GM19238 (cell line): ENCODE results near the gene DOK3.

Experiments used
- DNase-seq: peaks from one replicate; pipeline ENCODE4 v3.0.0; 2011; ENCODE audit warnings: low spot score; ENCODE audit not compliant: insufficient read length

The DOK3 gene

GRCh38 chr5:177513500-177513899 is 3.9 kb upstream of the DOK3 start:
- DNase-seq: no peak

DNA sequence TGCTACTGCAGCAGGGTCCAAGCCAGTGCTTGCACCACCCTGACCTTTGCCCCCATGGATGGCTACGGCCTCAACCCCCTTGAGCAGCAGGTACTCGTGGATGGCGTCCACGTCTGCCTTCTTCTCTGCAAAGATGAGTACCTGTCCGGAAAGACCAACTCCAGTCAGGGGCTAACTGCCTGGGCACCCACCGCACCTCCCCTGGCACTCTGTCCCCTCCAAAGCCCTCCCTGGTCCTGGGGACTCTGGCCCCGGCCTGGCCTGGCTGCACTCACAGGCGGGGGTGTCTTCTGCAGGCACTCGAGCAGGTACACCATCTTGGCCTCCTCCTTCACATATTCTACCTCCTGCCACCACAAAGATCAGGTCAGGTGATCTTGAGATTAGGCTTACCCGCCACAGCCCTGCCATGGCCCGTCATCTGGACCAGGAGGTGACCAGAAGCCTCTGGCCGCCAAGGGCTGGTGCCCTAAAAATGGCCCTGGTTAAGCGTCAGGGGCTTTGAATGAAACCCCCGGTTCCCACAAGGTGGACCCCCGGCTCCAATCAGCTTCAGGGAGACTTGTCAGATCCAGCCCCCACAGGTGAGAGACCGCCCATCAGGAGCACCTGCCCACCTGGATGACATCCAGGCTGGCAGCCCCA is 3.2 kb upstream of the DOK3 start:
- no peak for DNase-seq

- no peak for DNase-seq
Observed at GRCh38 chr5:177511796-177512675, 2.4 kb upstream of the DOK3 start.

- DNase-seq: no peak
Observed at GRCh38 chr5:177511181-177511580, 1.6 kb upstream of the DOK3 start.

DNA sequence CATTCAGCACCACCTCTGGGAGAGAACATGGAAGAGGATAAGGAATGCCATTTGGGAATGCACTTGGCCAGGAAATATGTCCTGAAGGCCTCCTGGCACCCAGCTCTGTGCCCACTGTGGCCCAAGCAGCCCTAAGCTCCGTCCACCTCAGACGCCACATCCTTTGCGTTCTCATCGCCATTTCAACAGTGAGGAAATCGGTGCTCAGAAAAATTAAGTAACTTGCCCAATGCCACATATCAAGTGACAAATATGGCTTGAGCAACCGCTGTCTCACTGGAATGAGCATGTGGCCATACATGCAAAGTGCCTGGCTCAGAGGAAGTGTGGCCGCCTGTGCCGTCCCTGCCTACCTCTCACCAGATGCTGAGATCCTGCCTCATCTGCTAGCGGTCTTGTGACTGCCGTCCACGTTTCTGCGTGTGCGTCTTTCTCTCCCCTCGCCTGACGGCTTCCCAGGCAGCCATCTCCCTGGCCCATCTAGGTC is 984 bp upstream of the DOK3 start:
- no peak for DNase-seq

- DNase-seq: no peak
Observed at GRCh38 chr5:177509991-177510566, 453 bp upstream of the DOK3 start.

DNA sequence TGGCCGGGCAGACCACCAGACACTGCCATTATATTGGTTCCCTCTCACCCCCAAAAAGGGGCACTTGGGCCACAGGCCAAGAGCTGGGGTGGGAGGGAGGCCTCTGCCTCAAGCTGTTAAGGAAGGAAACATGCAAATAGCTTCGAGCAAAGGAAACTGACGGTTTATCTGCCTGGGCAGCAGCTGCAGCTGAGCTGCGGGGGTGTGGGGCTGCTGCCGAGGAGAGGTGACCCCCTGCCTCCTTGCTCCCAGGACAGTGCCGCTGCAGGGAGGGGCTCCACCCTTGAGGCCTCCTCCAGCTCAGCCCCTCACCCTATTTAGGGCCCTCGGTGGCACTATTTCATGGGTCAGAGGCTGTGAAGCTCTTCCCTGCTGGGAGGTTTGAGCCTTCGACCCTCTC is 789 bp downstream of the DOK3 start:
- peak; percentile 49 for DNase-seq

- DNase-seq: no peak
Observed at GRCh38 chr5:177508221-177508611, 1.4 kb downstream of the DOK3 start.

DNA sequence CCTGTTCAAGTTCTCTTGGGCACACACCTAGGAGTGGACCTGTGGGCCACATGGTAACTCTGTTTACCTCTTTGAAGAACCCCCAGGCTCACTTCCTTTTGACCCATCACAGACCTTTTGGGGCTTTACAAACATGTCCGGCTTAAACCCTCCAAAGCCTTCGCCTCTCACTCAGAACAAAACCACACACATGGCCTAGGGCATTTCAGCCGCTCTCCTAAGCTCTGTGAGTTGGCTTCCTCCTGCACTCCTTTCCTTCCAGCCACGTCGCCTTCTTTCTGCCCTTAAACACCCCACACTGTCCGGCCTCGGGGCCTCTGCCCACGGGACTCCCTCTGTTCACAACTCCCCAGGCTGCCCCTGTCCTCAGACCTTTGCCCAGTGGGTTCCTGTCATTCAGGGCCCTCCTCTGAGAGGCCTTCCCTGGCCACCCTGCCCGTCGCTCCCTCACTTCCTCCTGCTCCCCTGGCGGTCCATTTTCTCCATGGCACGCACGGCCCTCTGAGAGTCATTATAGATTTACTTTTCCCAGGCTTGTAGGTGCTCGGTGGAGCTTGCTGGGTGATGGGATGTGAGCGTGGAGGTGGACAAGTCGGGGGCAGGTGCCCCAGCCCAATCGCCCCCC is 1.9 kb downstream of the DOK3 start:
- no peak for DNase-seq

GRCh38 chr5:177507165-177507564 is 2.5 kb downstream of the DOK3 start:
- DNase-seq: no peak

GRCh38 chr5:177505075-177505474 is 4.6 kb downstream of the DOK3 start:
- DNase-seq: no peak

GRCh38 chr5:177504086-177505056 is 5.3 kb downstream of the DOK3 start:
- DNase-seq: no peak

GRCh38 chr5:177503351-177504085 is 6.1 kb downstream of the DOK3 start:
- no peak for DNase-seq

GRCh38 chr5:177502886-177503285 is 6.7 kb downstream of the DOK3 start:
- DNase-seq: no peak

- DNase-seq: peak; percentile 63
Observed at GRCh38 chr5:177501874-177502678, 7.5 kb downstream of the DOK3 start.

DNA sequence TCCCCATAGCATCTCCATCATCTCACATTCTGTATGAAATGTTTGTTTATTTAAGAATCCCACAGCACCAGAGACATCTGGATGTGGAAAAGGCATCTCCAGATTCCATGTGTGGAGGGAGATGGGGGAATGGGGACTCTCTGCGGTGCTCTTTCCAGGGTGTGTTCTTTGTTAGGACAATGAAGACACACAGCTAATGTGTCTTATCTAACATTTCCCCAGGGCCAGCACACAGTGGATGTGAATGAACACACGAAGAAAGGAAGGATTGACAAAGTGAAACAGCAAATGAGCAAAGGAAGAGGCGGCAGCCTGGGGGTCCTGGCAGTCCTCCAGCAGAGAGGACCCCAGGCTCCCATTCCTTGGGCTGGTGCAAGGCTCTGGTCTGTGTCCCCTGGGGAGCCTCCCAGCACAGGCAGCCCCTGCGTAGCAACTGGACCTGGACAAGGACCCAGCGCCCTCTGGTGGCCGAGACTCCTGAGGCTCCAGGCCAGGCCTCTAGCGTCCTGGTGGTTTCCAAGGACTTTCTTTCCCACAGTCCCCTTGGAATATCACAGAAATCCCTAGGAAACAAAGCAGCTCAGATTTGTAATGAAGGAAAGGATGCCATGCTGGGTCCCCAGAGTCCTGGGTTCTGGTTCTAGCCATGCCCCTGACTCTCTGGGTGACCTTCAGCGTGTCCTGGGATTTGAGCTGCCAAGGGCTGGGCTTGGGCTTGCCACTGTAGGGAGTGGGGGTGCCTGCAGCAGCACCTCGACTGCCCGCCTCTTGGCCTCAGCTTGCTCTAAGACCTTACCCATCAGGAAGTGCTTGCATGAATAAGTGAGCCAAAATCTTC is 8.7 kb downstream of the DOK3 start:
- DNase-seq: peak; percentile 80

DNA sequence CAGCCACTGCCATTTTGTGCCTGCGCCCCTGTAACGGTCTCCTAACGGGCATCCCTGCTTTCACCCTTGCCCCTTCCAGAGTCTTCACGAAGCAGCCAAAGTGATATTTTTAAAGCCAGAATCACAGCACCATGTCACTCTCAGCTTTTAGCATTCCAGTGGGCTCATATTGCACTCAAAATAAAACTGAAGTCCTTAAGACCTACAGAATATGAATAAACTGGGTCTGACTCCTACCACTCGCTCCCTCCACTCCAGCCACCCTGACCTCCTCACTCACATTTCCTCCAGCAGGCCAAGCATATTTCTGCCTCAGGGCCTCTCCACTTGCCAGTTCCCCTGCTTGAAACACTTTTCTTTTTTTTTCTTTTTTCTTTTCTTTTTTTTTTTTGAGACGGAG is 9.8 kb downstream of the DOK3 start:
- DNase-seq: no peak
